Transverse colon (tissue), 4 donors: ENCODE results near the gene ANKH. TPM values are rescaled to one million over a fixed set of nuclear protein-coding genes. Genes with fewer than 3 reads are reported as not detected.

Source experiments
- DNase-seq: peaks from one replicate; pipeline ENCODE4 v3.0.0-alpha.2; 2019
- H3K27ac ChIP-seq, 4 donors: fragments of 200-600 bp; sonication (generic); 2 replicates each; pipeline ENCODE4 v1.5.1; 2016 to 2018; ENCODE audit warnings: inconsistent platforms in 4 of 4
- H3K27me3 ChIP-seq: fragments of 200-600 bp; sonication (generic); 2 replicates; pipeline ENCODE4 v1.5.1; 2017; ENCODE audit warnings: inconsistent platforms
- H3K36me3 ChIP-seq, 4 donors: fragments of 200-600 bp; sonication (generic); 2 replicates each; pipeline ENCODE4 v1.5.1; 2017 to 2019; ENCODE audit warnings: inconsistent platforms in 4 of 4
- H3K4me1 ChIP-seq, 4 donors: fragments of 200-600 bp; sonication (generic); 2 replicates each; pipeline ENCODE4 v1.5.1; 2017 to 2020; ENCODE audit warnings: inconsistent platforms in 4 of 4
- H3K4me3 ChIP-seq, 4 donors: fragments of 200-600 bp; sonication (generic); 1 replicate in 1 of 4; 2 replicates in 3 of 4; pipeline versions ENCODE4 v1.5.1 to v1.6.1; 2017 to 2019; ENCODE audit warnings: inconsistent platforms in 4 of 4
- H3K9me3 ChIP-seq, 2 donors: fragments of 200-600 bp; sonication (generic); 2 replicates each; pipeline ENCODE4 v1.5.1; 2017 to 2019; ENCODE audit warnings: inconsistent platforms in 2 of 2
- EP300 ChIP-seq: sonication (generic); formaldehyde crosslinking; IDR thresholded peaks from one replicate; pipeline ENCODE4 v1.6.1; 2017; ENCODE audit warnings: antibody characterized with exemption, low read depth
- POLR2A ChIP-seq: fragments of 450-650 bp; IDR thresholded peaks from one replicate; pipeline ENCODE4 v1.6.1; 2016; ENCODE audit warnings: antibody characterized with exemption, mild to moderate bottlenecking, moderate library complexity
- POLR2AphosphoS5 ChIP-seq, 3 donors: sonication (generic); formaldehyde crosslinking; IDR thresholded peaks; one replicate each; pipeline ENCODE4 v1.6.1; 2016; ENCODE audit warnings: antibody characterized with exemption in 3 of 3
- WGBS, 2 donors: methylation state at CpG; one replicate each; pipeline ENCODE4 v1.1.5; 2018; ENCODE audit warnings: low coverage in 1 of 2; 5-methylcytosine and 5-hydroxymethylcytosine counted together
- in situ Hi-C, 4 donors: fragments of 200-750 bp; cut with MboI; loops; one replicate each; pipeline versions ENCODE4 v1.15.0 to v1.15.1; 2017; ENCODE audit warnings: low sequenced_read_pairs in 3 of 4, low pct_ligation_motif_present in 1 of 4, low pct_unique_long_range_greater_than_20kb in 1 of 4
- intact Hi-C: fragments of 100-400 bp; cut with DNase I; formaldehyde crosslinking; loops from one replicate; pipeline ENCODE4 v1.15.1; 2023; ENCODE audit warnings: low total_unique reads
- total RNA-seq, 4 donors: library from RNA; depleted of rRNA; stranded (reverse); fragments of >200 nt; gene quantifications; one replicate each; pipeline ENCODE4 v1.1.0, GENCODE V29; 2016
- TF ChIP-seq, protein P1 (sequence below), 5 experiments: fragments of 200-600 bp in 3 of 5; fragments of 450-650 bp in 2 of 5; sonication (generic) in 3 of 5; IDR thresholded peaks; 1 replicate in 2 of 5; 2 replicates in 3 of 5; pipeline ENCODE4 v1.5.1; 2016 to 2017; ENCODE audit warnings: antibody characterized with exemption in 5 of 5, inconsistent platforms in 3 of 5, mild to moderate bottlenecking in 2 of 5, moderate library complexity in 1 of 5

ANKH gene
- total RNA-seq, 4 donors from 2014 or later: 24.7 to 96.5 (median 69.4) TPM

DNA sequence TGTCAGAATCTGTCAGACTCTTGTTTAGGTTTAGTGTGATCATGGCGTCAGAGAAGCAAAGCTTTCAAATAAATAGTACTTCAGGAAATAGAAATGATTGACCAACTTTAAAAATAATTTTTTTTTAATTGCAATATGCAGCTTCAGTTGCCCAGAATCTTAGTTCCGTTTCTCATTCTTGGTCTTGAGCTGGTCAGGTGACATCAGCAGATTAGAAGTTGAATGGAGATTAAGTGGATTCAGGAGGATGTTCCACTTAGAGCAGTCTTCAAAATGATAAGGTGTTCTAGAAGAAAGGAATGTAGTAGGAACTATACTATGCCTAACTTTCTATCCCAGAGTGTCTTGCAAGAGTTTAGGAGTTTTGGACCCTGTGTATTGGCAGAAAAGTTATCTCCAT is 176.4 kb downstream of the ANKH start:
- in situ Hi-C loops (no loop called here), intact Hi-C loops (no loop called here)
- Histone ChIP-seq H3K27ac (no peak overlapping the region), H3K27me3 (no peaks in the 10 kb centered on the region), H3K36me3 (peaks cover 0 to 31% (median 6%) of the 10 kb centered on the region in 4 donors), H3K4me3 (no peak overlapping the region), H3K4me1 (no peaks in the 10 kb centered on the region), H3K9me3 (no peaks in the 10 kb centered on the region)
- DNase-seq: no peak
- 83 to 100% methylated on average over 2 of the region's 2 CpGs for WGBS, 2 donors
- no peak for TF ChIP-seq POLR2A
- no peak for TF ChIP-seq POLR2AphosphoS5 (IDR thresholded peaks at IDR 0.05)
- TF ChIP-seq EP300: no peak
- TF ChIP-seq, protein P1, sequence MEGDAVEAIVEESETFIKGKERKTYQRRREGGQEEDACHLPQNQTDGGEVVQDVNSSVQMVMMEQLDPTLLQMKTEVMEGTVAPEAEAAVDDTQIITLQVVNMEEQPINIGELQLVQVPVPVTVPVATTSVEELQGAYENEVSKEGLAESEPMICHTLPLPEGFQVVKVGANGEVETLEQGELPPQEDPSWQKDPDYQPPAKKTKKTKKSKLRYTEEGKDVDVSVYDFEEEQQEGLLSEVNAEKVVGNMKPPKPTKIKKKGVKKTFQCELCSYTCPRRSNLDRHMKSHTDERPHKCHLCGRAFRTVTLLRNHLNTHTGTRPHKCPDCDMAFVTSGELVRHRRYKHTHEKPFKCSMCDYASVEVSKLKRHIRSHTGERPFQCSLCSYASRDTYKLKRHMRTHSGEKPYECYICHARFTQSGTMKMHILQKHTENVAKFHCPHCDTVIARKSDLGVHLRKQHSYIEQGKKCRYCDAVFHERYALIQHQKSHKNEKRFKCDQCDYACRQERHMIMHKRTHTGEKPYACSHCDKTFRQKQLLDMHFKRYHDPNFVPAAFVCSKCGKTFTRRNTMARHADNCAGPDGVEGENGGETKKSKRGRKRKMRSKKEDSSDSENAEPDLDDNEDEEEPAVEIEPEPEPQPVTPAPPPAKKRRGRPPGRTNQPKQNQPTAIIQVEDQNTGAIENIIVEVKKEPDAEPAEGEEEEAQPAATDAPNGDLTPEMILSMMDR (IDR thresholded peaks at IDR 0.05): no peak

DNA sequence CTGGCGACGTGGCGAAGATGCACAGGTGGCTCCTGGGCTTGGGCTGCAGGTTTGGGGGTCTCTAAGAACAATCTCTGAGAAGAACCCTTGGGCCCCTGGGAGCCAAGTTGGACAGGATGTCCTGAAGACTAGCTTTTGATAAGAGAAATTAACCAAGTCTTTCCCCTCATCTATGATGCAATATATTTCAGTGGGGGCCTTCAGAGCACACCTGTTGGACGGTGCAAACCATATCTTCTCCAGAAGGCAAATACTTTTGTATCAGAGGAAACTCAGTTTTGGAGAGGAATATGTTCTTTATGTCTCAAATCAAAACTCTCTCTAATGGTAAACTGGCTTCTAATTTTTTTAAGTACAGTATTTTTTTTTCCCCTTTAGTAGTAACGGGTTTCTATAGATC is 178.5 kb downstream of the ANKH start:
- no peak for TF ChIP-seq POLR2A
- TF ChIP-seq, protein P1 (IDR thresholded peaks at IDR 0.05): no peak
- no peak for TF ChIP-seq EP300
- TF ChIP-seq POLR2AphosphoS5 (IDR thresholded peaks at IDR 0.05): no peak
- no peaks in the 10 kb centered on the region for H3K27me3 ChIP-seq
- intact Hi-C loops (no loop called here), in situ Hi-C loops (no loop called here)
- peaks cover 0 to 51% (median 16%) of the 10 kb centered on the region in 4 donors for H3K36me3 ChIP-seq
- H3K9me3 ChIP-seq: no peaks in the 10 kb centered on the region
- DNase-seq: no peak
- no peaks in the 10 kb centered on the region for H3K4me1 ChIP-seq
- H3K27ac ChIP-seq: no peak overlapping the region
- H3K4me3 ChIP-seq: no peak overlapping the region
- WGBS, 2 donors: 99 to 100% methylated on average over 2 to 5 of the region's 5 CpGs

DNA sequence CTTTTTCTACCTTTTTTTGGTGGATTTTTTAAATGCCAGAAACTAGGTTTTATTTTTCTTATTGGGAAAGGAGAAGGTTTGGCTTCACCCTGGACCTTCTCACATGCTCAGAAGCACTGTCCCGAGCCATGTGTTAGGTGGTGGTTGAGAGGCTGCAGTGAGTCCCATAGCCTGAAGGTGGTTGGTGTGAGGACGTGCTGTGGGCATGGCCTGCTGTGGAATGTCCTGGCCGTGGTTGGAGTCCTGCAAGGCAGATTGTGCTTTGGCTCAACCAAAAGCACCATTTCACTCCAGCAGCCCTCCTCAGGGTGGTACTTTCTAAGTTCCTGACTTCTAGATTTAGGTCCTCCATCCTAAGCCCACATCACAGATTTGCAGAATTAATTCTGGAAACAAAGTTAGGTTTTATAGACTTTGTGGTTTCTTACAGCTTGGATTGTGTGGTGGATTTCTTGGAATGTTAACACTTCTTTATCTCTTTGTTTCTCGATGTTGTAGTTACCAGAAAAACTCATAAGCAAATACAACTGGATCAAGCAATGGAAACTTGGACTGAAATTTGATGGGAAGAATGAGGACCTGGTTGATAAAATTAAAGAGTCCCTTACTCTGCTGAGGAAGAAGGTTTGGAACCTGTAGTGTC is 184.4 kb downstream of the ANKH start:
- in situ Hi-C loops: no loop called here
- peaks cover 0 to 52% (median 24%) of the 10 kb centered on the region in 4 donors for H3K36me3 ChIP-seq
- WGBS, 2 donors: 60 to 81% methylated on average over 3 to 4 of the region's 4 CpGs

DNA sequence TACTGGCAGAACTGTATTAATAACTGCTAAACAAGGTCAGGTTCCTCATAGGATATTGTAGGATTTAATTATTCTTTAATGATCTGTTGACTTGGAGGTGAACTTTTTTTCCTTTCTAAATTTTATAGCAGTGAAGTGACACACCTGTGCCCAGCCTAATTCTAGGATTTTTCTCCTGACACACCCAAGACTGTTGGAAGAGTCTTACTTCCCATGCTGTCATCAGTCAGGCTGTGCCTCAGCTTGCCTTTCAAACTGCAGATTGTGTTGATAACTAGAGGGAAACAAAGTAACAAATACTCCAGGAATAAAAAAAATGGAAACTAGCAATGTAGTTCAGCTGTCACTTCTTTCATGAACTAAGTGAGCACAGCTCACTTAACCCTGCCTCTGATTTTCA is 185.1 kb downstream of the ANKH start:
- Histone ChIP-seq H3K4me3 (no peak overlapping the region), H3K27ac (peak overlapping the region in 1 of 4 donors; percentile 35), H3K9me3 (no peaks in the 10 kb centered on the region), H3K4me1 (peaks cover 0 to 19% (median 10%) of the 10 kb centered on the region in 4 donors), H3K36me3 (peaks cover 0 to 56% (median 25%) of the 10 kb centered on the region in 4 donors), H3K27me3 (no peaks in the 10 kb centered on the region)
- intact Hi-C loops: no loop called here
- in situ Hi-C loops: no loop called here
- TF ChIP-seq POLR2AphosphoS5 (IDR thresholded peaks at IDR 0.05) (no peak), EP300 (no peak), POLR2A (no peak)
- TF ChIP-seq, protein P1 (IDR thresholded peaks at IDR 0.05): no peak
- DNase-seq: no peak

More for the DNA sequence above, 184.4 kb downstream of the ANKH start:
- Histone ChIP-seq H3K9me3 (no peaks in the 10 kb centered on the region), H3K27ac (no peak overlapping the region), H3K4me1 (peaks cover 0 to 19% (median 10%) of the 10 kb centered on the region in 4 donors), H3K27me3 (no peaks in the 10 kb centered on the region), H3K4me3 (no peak overlapping the region)
- DNase-seq: no peak
- no peak for TF ChIP-seq EP300
- TF ChIP-seq, protein P1 (IDR thresholded peaks at IDR 0.05): no peak
- no peak for TF ChIP-seq POLR2A
- no peak for TF ChIP-seq POLR2AphosphoS5 (IDR thresholded peaks at IDR 0.05)
- intact Hi-C loops: no loop called here
